ENCODE measurements around the gene POU6F2. TPM values are rescaled to one million over a fixed set of nuclear protein-coding genes. Genes with fewer than 3 reads are reported as not detected.
"Not testable (repeated sequence)": the region's sequence is repeated elsewhere in the genome, so short reads cannot be mapped to it uniquely, and the experiment has no call there.

POU6F2 gene
- total RNA-seq, 1 experiment from 2014 or later = 3.9 TPM

- POLR2A ChIA-PET = no interaction called here
- Histone ChIP-seq H3K36me3 (ENCODE audit: control insufficient read depth, insufficient read depth, low read length) (no peaks in the 10 kb centered on the region), H3K27me3 (replicated peaks; ENCODE audit: control insufficient read depth, insufficient read depth, low read length) (no peaks in the 10 kb centered on the region), H3K9me3 (no peaks in the 10 kb centered on the region), H3K4me1 (no peaks in the 10 kb centered on the region), H3K4me3 (ENCODE audit: low read depth, low read length) (no peak overlapping the region)
- no peak for DNase-seq
- intact Hi-C loops (cut with micrococcal nuclease; ENCODE audit: unreplicated experiment) = no loop called here
- H3K4me3 Mint-ChIP-seq (ENCODE audit: unreplicated experiment) = no peak overlapping the region
- H3K4me1 Mint-ChIP-seq (ENCODE audit: low read depth, unreplicated experiment) = no peaks in the 10 kb centered on the region
- no peaks in the 10 kb centered on the region for H3K9me3 Mint-ChIP-seq (ENCODE audit: unreplicated experiment)
- TF ChIP-seq CTCF (IDR thresholded peaks at IDR 0.05; ENCODE audit: insufficient read depth in 1 of 2, low read depth in 1 of 2, low read length in 1 of 2, severe bottlenecking in 1 of 2, unreplicated experiment in 1 of 2) = no peak
- BruUV-seq (replicated peaks) = no TSS peak
- H3K27ac Mint-ChIP-seq (ENCODE audit: unreplicated experiment) = no peak overlapping the region
- peaks cover 3% of the 10 kb centered on the region for H3K27me3 Mint-ChIP-seq (ENCODE audit: insufficient read depth, unreplicated experiment)
- no peaks in the 10 kb centered on the region for H3K36me3 Mint-ChIP-seq (ENCODE audit: insufficient read depth, unreplicated experiment)
- CTCF ChIA-PET = no interaction called here
Observed at GRCh38 chr7:39005036-39005435, 27.3 kb downstream of the POU6F2 start.

GRCh38 chr7:39005461-39005860, 27.8 kb downstream of the POU6F2 start:
- Mint-ChIP-seq H3K9me3 (ENCODE audit: unreplicated experiment) (no peaks in the 10 kb centered on the region), H3K4me1 (ENCODE audit: low read depth, unreplicated experiment) (no peaks in the 10 kb centered on the region), H3K27me3 (ENCODE audit: insufficient read depth, unreplicated experiment) (peaks cover 3% of the 10 kb centered on the region), H3K36me3 (ENCODE audit: insufficient read depth, unreplicated experiment) (no peaks in the 10 kb centered on the region), H3K4me3 (ENCODE audit: unreplicated experiment) (no peak overlapping the region), H3K27ac (ENCODE audit: unreplicated experiment) (no peak overlapping the region)
- Histone ChIP-seq H3K4me3 (ENCODE audit: low read depth, low read length) (no peak overlapping the region), H3K36me3 (ENCODE audit: control insufficient read depth, insufficient read depth, low read length) (no peaks in the 10 kb centered on the region), H3K4me1 (no peaks in the 10 kb centered on the region), H3K9me3 (no peaks in the 10 kb centered on the region), H3K27me3 (replicated peaks; ENCODE audit: control insufficient read depth, insufficient read depth, low read length) (no peaks in the 10 kb centered on the region)
- no TSS peak for BruUV-seq (replicated peaks)
- CTCF ChIA-PET = no interaction called here
- no peak for DNase-seq
- intact Hi-C loops (cut with micrococcal nuclease; ENCODE audit: unreplicated experiment) = no loop called here
- POLR2A ChIA-PET = no interaction called here
- TF ChIP-seq CTCF (IDR thresholded peaks at IDR 0.05; ENCODE audit: insufficient read depth in 1 of 2, low read depth in 1 of 2, low read length in 1 of 2, severe bottlenecking in 1 of 2, unreplicated experiment in 1 of 2) = no peak

GRCh38 chr7:39013049-39013939, 35.6 kb downstream of the POU6F2 start:
- H3K4me1 Mint-ChIP-seq (ENCODE audit: low read depth, unreplicated experiment) = peaks cover 27% of the 10 kb centered on the region
- H3K36me3 Mint-ChIP-seq (ENCODE audit: insufficient read depth, unreplicated experiment); CTCF ChIA-PET; DNase-seq; H3K9me3 ChIP-seq; H3K27me3 ChIP-seq (replicated peaks; ENCODE audit: control insufficient read depth, insufficient read depth, low read length); intact Hi-C loops (cut with micrococcal nuclease; ENCODE audit: unreplicated experiment); H3K36me3 ChIP-seq (ENCODE audit: control insufficient read depth, insufficient read depth, low read length); H3K9me3 Mint-ChIP-seq (ENCODE audit: unreplicated experiment); POLR2A ChIA-PET; H3K27me3 Mint-ChIP-seq (ENCODE audit: insufficient read depth, unreplicated experiment): not testable (repeated sequence)
- peaks cover 18% of the 10 kb centered on the region for H3K4me1 ChIP-seq
- peak overlapping the region; percentile 67 for H3K4me3 Mint-ChIP-seq (ENCODE audit: unreplicated experiment)
- peak overlapping the region; percentile 57 for H3K27ac Mint-ChIP-seq (ENCODE audit: unreplicated experiment)
- TSS peak; percentile 57 for BruUV-seq (replicated peaks)
- H3K4me3 ChIP-seq (ENCODE audit: low read depth, low read length) = peak overlapping the region; percentile 25

Measured in Caco-2 (cell line).